K562 (cell line): Measurements from ENCODE around the gene STIL. TPM values are rescaled to one million over a fixed set of nuclear protein-coding genes. Genes with fewer than 3 reads are reported as not detected.

Experiments used
- CBX1 ChIP-seq: sonication (generic); IDR thresholded peaks from 2 replicates; pipeline ENCODE4 v1.6.1; 2016; ENCODE audit warnings: antibody characterized with exemption, low read depth, mild to moderate bottlenecking
- CREM ChIP-seq: IDR thresholded peaks from 2 replicates; pipeline ENCODE4 v1.6.1; 2014; ENCODE audit warnings: antibody characterized with exemption, low read depth
- CTCFL ChIP-seq: IDR thresholded peaks from 2 replicates; pipeline ENCODE4 v1.6.1; 2011; ENCODE audit warnings: borderline replicate concordance, low read depth, mild to moderate bottlenecking, moderate library complexity, low read length; ENCODE audit not compliant: insufficient read depth, poor library complexity, severe bottlenecking
- FOXP1 ChIP-seq: sonication (generic); formaldehyde crosslinking; IDR thresholded peaks from 2 replicates; pipeline ENCODE4 v1.8.0; 2022; ENCODE audit warnings: mild to moderate bottlenecking, missing genetic modification reagents
- GTF2B ChIP-seq: IDR thresholded peaks from 2 replicates; pipeline ENCODE4 v1.6.1; 2011; ENCODE audit not compliant: insufficient read length; ENCODE audit errors: extremely low read depth
- HCFC1 ChIP-seq: IDR thresholded peaks from 2 replicates; pipeline ENCODE4 v1.6.1; 2012; ENCODE audit warnings: low read depth, low read length, improper control_type of control experiment
- HINFP ChIP-seq: fragments of 450-650 bp; conservative IDR thresholded peaks from 2 replicates; pipeline ENCODE4 v1.6.1; 2016; ENCODE audit warnings: missing genetic modification characterization, low read depth, mild to moderate bottlenecking, control low read depth, missing compliant biosample characterization
- KDM2B ChIP-seq: fragments of 250-450 bp; sonication (Bioruptor Pico); IDR thresholded peaks from 2 replicates; pipeline ENCODE4 v1.8.0; 2021; ENCODE audit warnings: mild to moderate bottlenecking, moderate library complexity
- KLF10 ChIP-seq: fragments of 250-450 bp; sonication (Bioruptor Pico); IDR thresholded peaks from 2 replicates; pipeline ENCODE4 v1.6.1; 2021; ENCODE audit warnings: matching md5 sums
- MED1 ChIP-seq: sonication (generic); formaldehyde crosslinking; IDR thresholded peaks from 2 replicates; pipeline ENCODE4 v1.8.1; 2023; ENCODE audit warnings: missing genetic modification reagents, borderline replicate concordance
- PBX2 ChIP-seq, 2 experiments: IDR thresholded peaks in 1 of 2; conservative IDR thresholded peaks in 1 of 2; 2 replicates each; pipeline ENCODE4 v1.6.1; 2016; ENCODE audit warnings: low read depth in 2 of 2, mild to moderate bottlenecking in 1 of 2, missing compliant biosample characterization in 1 of 2, missing genetic modification characterization in 1 of 2, moderate library complexity in 1 of 2
- POLR3A ChIP-seq: IDR thresholded peaks from 2 replicates; pipeline ENCODE4 v1.6.1; 2011; ENCODE audit warnings: borderline replicate concordance, mild to moderate bottlenecking, moderate library complexity; ENCODE audit not compliant: insufficient read length, insufficient read depth; ENCODE audit errors: extremely low read depth
- SAFB2 ChIP-seq: fragments of 200-400 bp; formaldehyde crosslinking; IDR thresholded peaks from 2 replicates; pipeline ENCODE4 v1.6.1; 2018; ENCODE audit warnings: borderline replicate concordance, low read length, low read depth, moderate library complexity; ENCODE audit not compliant: severe bottlenecking
- SNAPC5 ChIP-seq: fragments of 250-450 bp; sonication (Bioruptor Pico); IDR thresholded peaks from 2 replicates; pipeline ENCODE4 v1.8.0; 2021; ENCODE audit warnings: moderate library complexity, mild to moderate bottlenecking, inconsistent platforms
- XRCC3 ChIP-seq: fragments of 450-650 bp; IDR thresholded peaks from 2 replicates; pipeline ENCODE4 v1.6.1; 2017; ENCODE audit warnings: mild to moderate bottlenecking, moderate library complexity
- ZFX ChIP-seq: sonication (generic); formaldehyde crosslinking; IDR thresholded peaks from 2 replicates; pipeline ENCODE4 v1.8.0; 2022; ENCODE audit warnings: mild to moderate bottlenecking, missing genetic modification reagents, moderate library complexity
- ZNF584 ChIP-seq: fragments of 200-800 bp; sonication (Bioruptor generic); IDR thresholded peaks from 2 replicates; pipeline ENCODE4 v1.6.1; 2016; ENCODE audit warnings: low read depth, mild to moderate bottlenecking, missing genetic modification characterization, missing compliant biosample characterization
- ZNF586 ChIP-seq: fragments of 450-650 bp; formaldehyde crosslinking; conservative IDR thresholded peaks from 2 replicates; pipeline ENCODE4 v1.4.0; 2020; ENCODE audit warnings: mild to moderate bottlenecking, moderate library complexity
- ZZZ3 ChIP-seq: fragments of 450-650 bp; IDR thresholded peaks from 2 replicates; pipeline ENCODE4 v1.6.1; 2016; ENCODE audit warnings: antibody characterized with exemption, mild to moderate bottlenecking, moderate library complexity
- polyA plus RNA-seq, 8 experiments: library from polyadenylated mRNA; depleted of rRNA in 4 of 8; stranded (reverse) in 5 of 8; unstranded in 3 of 8; fragments of >200 nt; fragmentation: Nextera tagmentation in 2 of 8; fragmentation: Illumina TruSeq in 1 of 8; extraction: Ambion mirVana in 2 of 8; extraction: Trizol in 1 of 8; gene quantifications; 2 replicates each; pipeline versions ENCODE4 v1.2.1 to v1.2.3, GENCODE V29; 2011 to 2014; ENCODE audit warnings: inconsistent platforms in 1 of 8, missing spikeins in 1 of 8
- total RNA-seq, 7 experiments: library from RNA; depleted of rRNA in 6 of 7; stranded (reverse); fragments of >200 nt in 6 of 7; fragmentation: Illumina TruSeq in 2 of 7; extraction: Trizol in 2 of 7; gene quantifications; 2 replicates each; pipeline versions ENCODE4 v1.2.1 to v1.2.3, GENCODE V29; 2011 to 2021; ENCODE audit warnings: low replicate concordance in 1 of 7

STIL gene
- total and polyA plus RNA-seq, 9 of the 15 experiments (the other 6 are each of a cell fraction or from before 2014, with no cell fraction given), result 10.5 to 77.4 (median 39.6) TPM

GRCh38 chr1:47241114-47242113, 72.5 kb downstream of the STIL start (continued):
- TF ChIP-seq FOXP1 (CRISPR knock-in tag), result no peak
- TF ChIP-seq CTCFL, result no peak
- TF ChIP-seq HINFP, result no peak
- no peak for TF ChIP-seq SAFB2
- TF ChIP-seq MED1 (CRISPR knock-in tag), result no peak
- TF ChIP-seq ZNF586, result no peak
- no peak for TF ChIP-seq KDM2B (CRISPR knock-in tag)
- TF ChIP-seq HCFC1, result no peak
- TF ChIP-seq XRCC3, result no peak
- TF ChIP-seq PBX2 (CRISPR knock-in tag; IDR thresholded peaks at IDR 0.05; ENCODE audit: low read depth), result no peak
- 0 out of 2 replicates have a peak, but pooled peaks have one; percentile 21 for TF ChIP-seq PBX2 (tag; conservative IDR thresholded peaks at IDR 0.05; ENCODE audit: low read depth)
- no peak for TF ChIP-seq POLR3A
- TF ChIP-seq CREM, result no peak
- TF ChIP-seq SNAPC5 (CRISPR knock-in tag), result no peak
- no peak for TF ChIP-seq KLF10
- TF ChIP-seq ZFX (CRISPR knock-in tag), result peak; percentile 46; the same call in 1 of the 2 replicates
- TF ChIP-seq ZZZ3, result no peak
- no peak for TF ChIP-seq GTF2B
- TF ChIP-seq ZNF584 (CRISPR knock-in tag), result no peak; the same call in 1 of the 2 replicates
- TF ChIP-seq CBX1, result no peak
